ENCODE results near the gene PCTP.

- no peak for TF ChIP-seq CTCF (IDR thresholded peaks at IDR 0.05)
- no peak for TF ChIP-seq POLR2A (IDR thresholded peaks at IDR 0.05)
- TF ChIP-seq POLR2AphosphoS5 (IDR thresholded peaks at IDR 0.05): no peak
Measured at GRCh38 chr17:55717432-55717831, 33.4 kb upstream of the PCTP start.
